HG02884 (cell line): ENCODE data around the gene IL31RA.

Experiments used
- ATAC-seq: cut with Tn5 transposase; IDR thresholded peaks from one replicate; pipeline ENCODE4 v1.9.1; 2021; ENCODE audit warnings: mild to moderate bottlenecking, moderate library complexity; ENCODE audit not compliant: unreplicated experiment

Gene IL31RA

GRCh38 chr5:55858104-55858503 is 6.9 kb downstream of the IL31RA start:
- ATAC-seq, result no peak

DNA sequence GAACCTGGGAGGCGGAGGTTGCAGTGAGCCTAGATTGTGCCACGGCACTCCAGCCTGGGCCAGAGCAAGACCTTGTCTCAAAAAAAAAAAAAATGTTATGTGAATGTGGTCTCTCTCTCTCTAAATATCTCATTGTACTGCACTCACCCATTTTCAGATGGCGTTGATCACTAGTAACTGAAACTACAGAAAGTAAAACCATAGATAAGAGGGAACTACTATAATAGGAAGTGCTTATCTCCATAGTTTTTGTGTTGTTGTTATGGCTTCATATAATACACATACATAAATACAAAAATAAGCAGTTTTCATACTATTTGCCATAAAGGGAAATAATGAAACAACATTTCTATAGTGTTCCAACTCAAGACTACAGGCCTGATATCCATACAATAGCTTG is 9.1 kb downstream of the IL31RA start:
- no peak for ATAC-seq

DNA sequence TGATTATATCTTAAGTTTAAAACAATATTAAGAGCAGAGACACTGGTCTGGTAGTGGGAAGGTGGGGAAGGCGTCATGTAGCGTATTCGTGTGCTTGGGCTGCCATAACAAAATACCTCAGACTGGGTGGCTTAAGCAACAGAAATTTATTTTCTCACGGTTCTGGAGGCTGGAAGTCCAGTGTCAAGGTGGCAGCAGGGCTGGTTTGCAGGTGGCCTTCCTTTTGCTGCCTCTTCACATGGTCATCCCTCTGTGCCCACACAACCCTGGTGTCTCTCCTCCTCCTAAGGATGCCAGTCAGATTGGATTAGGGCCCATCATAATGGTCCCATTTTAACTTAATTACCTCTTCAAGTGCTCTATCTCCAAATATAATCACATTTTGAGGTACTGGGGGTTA is 9.6 kb downstream of the IL31RA start:
- ATAC-seq, result no peak

DNA sequence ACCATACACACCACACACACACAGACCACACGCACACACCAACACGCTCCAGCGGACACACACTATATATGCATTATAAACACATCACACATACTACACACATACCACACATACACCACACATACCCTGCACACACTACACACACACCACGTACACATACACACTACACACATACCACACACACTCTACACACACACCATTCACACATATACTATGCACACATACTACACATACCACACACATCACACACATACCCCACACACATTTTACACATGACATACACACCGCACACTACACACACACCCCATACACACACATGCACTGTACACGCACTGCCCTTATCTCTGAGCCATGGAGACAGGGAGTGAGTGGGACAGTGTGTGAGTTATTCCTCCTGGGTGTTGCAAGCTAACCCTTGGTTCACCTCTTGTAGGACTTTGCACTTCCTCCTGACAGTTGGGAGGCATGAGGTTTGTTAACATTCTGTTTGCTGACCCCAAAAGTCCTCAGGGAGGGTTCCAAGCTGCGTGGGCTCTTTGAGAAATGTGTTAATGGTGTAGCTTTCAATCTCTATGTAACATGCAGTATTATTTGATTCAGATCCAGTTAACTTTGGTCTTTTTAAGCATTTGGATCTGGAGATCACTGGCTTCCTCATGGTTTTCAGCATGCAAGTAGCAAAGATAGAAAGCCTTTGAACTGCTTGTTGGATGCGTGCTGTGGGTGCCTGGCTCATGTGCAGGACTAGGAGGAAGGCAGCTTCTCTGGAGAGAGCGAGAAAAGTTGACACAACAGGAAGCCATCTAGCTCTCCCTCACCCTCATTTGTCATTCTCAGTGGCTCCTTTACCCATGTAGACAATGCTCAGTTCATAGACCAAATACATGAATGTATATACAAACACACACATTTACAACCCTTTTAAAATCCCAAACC is 13.7 kb downstream of the IL31RA start:
- ATAC-seq, result no peak

DNA sequence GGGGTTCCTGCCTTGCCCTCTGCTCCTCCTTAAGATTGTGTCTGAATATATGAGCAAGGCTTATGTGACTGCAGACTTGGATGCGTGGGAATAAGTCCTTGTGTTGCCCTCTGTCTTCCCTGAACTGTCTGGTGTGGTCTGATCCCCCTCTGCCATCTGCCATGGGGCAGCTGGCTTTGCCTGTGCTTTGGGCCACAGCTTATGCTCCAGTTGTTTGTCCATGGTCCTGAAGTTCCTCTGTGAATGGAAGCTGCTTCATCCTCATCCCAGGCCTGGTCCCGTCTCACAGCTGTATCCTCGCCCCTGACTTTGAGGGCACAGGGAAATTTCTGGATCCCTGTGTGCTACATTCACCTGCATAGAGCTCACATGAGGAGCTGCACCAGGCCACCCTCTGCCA is 14.7 kb downstream of the IL31RA start:
- ATAC-seq, result no peak

GRCh38 chr5:55866485-55866884 is 15.3 kb downstream of the IL31RA start:
- no peak for ATAC-seq

GRCh38 chr5:55866934-55867333 is 15.8 kb downstream of the IL31RA start:
- ATAC-seq, result no peak

GRCh38 chr5:55868846-55869245 is 17.7 kb downstream of the IL31RA start:
- ATAC-seq, result no peak

GRCh38 chr5:55869847-55870246 is 18.7 kb downstream of the IL31RA start:
- no peak for ATAC-seq

DNA sequence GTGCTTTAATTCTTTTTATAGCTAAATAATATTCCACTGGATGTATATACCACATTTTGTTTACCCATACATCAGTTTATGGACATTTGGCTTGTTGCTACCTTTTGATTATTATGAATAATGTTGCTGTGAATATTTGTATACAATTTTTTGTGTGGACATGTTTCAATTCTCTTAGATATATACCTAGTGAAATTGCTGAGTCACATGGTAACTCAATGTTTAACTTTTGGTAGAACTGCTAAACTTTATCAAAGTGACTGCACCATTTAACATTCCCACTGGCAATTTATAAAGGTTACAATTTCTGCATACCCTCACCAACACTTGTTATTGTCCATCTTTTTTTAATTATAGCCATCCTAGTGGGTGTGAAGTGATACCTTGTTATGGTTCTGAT is 22.1 kb downstream of the IL31RA start:
- ATAC-seq, result no peak

DNA sequence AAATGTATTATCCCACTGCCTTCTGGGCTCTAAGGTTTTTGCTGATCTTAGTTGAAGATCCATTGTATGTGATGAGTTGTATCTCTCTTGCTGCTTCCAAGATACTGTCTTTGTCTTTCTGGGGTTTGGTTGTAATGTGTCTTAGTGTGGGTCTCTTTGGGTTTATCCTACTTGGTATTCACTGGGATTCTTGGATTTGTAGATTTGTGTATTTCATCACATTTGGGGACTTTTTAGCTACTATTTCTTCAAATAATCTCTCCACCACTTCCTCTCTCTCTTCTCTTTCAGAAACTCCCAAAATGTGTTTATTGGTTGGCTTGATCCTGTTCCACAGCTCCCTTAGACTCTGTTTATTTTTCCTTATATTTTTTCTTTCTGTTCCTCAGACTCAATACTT is 26.5 kb downstream of the IL31RA start:
- ATAC-seq, result no peak

DNA sequence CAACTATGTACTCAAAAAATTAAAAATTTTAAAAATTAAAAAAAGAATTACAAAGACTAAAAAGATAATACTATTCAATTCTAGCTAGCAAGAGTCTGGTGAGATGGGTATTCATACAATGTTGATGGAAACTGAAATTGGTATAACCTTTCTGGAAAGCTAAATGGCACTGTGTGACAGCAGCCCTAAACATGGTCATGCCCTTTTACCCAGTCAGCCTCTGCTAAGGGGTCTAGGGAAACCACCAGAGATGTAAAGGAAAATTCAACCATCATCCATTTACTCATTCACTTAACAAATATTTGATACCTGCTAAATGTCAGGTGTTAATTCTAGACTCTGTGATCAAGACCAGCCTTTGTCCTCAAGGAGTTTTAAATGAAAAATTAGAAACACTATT is 29.3 kb downstream of the IL31RA start:
- no peak for ATAC-seq

GRCh38 chr5:55885359-55885758 is 34.2 kb downstream of the IL31RA start:
- no peak for ATAC-seq

GRCh38 chr5:55888205-55888604 is 37.0 kb downstream of the IL31RA start:
- no peak for ATAC-seq

DNA sequence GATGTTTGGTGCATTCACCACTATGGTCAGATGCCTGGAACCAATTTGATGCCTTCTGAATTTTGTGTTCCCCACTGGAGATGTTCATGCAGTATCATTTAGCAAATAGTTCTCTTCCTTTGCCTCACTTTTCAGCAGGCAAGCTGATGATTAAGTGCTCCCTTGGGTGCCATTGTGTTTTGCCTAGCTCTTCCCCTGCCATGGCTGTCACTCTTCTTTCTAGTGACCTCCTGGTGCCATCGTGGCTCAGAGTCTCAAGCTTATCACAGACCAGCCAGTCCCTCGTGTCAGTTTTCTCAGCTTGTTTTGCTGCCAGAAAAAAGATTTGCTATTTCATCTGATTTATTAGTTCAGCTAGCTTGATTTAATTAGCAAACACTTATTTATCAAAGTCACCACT is 41.3 kb downstream of the IL31RA start:
- no peak for ATAC-seq

DNA sequence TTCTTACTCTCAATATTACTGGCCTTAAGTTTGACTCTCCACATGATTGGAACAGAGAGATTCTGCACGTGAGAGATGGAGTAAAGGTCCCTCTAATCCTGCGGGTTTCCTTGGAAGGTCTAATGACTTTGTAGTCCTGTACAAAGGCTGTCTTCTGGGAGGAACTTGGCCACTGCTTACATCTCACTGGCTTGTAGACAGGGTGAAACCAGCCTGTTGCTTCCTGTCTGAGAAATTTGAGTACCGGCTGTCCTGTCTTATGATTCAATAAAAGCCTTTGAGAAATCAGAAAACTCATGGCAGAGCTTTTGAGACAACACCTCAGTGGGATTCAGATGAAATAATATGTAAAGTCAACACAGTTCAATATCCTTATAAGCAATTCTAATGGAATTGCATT is 43.0 kb downstream of the IL31RA start:
- ATAC-seq, result no peak

GRCh38 chr5:55895346-55895745 is 44.2 kb downstream of the IL31RA start:
- ATAC-seq, result no peak

DNA sequence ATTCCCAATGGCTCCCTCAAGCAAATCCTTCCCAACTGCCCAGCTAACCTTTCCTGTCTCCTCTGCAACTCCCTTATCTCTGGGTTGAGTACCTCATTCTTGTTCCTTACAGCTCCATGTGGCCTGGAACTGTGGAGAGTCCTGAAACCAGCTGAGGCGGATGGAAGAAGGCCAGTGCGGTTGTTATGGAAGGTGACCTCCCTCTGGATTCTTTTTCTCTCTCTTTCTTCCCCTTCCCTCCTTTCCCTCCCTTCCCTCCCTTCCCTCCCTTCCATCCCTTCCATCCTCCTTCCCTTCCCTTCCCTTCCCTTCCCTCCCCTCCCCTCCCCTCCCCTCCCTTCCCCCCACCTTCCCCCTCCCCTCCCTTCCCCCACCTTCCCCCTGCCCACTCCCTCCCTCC is 45.1 kb downstream of the IL31RA start:
- ATAC-seq, result no peak

DNA sequence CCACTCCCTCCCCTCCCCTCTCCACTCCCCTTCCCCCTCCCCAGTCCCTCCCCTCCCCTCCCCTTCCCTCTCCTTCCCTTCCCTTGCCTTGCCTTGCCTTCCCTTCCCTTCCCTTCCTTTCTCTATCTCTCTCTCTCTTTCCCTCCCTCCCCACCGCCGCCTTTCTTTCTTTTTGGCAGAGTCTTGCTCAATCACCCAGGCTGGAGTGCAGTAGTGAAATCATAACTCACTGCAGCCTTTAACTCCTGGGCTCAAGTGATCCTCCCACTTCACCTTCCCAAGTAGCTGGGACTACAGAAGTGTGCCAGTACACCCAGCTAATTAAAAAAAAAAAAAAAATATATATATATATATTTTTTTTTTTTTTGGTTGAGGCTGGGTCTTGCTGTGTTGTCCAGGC is 45.5 kb downstream of the IL31RA start:
- ATAC-seq, result no peak

- ATAC-seq, result no peak
Observed at GRCh38 chr5:55897206-55897894, 46.2 kb downstream of the IL31RA start.

DNA sequence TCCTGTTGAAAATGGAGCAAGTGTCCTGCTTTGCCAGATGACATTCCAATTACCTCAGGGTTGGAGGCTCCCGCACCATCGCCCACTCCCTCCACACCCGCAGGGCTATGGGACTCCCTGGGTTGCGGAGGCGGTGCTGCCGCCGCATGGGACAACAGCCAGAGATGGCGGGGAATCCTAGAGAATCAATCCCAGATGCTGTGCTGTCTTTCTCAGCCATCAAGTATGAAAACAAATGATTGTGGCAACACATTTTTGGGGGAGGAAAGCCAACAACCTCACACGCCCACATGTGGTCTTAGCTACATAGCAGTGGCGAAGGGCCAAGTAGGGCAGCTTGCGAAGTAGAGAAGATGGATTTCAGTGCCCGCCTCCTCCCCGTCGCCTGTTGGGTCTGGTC is 46.7 kb downstream of the IL31RA start:
- ATAC-seq, result no peak

GRCh38 chr5:55899344-55899743 is 48.2 kb downstream of the IL31RA start:
- ATAC-seq, result no peak
